ENCODE results near the gene MTARC2. TPM values are rescaled to one million over a fixed set of nuclear protein-coding genes. Genes with fewer than 3 reads are reported as not detected.

The MTARC2 gene
- total and polyA plus RNA-seq, 2 of the 13 experiments (the other 11 are each of a cell fraction or from before 2014, with no cell fraction given), result 8.5 to 10.1 TPM

DNA sequence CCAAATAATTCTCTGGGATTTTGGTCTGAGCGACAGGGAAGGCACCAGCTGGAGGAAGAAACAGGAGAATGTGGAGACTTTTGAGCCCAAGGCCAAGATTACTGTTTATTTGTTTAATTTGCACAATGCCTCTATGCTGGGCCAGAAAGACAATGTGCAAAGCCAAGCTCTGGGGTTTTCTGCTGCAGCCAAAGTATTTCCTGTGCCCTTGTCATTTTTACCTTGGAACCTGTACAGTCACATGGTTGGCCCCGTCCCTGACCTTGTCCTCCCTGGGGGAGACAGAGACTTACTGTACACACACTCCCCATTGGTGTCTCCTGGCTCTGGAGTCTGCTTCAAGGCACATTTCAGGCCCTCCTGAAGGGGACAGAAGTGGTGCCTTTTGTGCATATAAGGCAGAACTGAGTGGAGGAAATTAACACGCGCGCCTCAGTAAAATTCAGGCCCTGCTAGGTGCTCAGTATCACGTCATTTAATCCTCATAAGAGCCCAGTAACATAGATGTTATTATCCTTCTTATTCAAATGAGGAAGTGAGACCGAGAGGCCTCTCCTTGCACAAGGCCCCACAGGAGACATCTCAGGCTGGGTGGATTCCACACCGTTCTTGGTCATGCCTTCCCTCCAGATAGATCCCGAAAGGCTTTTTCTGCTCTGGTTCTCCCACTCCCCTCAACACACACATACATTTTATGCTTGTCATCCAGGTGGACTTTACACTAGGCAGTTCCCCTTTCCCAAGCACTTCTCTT lies 36.9 kb upstream of the MTARC2 start (continued):
- TF ChIP-seq, protein P1, sequence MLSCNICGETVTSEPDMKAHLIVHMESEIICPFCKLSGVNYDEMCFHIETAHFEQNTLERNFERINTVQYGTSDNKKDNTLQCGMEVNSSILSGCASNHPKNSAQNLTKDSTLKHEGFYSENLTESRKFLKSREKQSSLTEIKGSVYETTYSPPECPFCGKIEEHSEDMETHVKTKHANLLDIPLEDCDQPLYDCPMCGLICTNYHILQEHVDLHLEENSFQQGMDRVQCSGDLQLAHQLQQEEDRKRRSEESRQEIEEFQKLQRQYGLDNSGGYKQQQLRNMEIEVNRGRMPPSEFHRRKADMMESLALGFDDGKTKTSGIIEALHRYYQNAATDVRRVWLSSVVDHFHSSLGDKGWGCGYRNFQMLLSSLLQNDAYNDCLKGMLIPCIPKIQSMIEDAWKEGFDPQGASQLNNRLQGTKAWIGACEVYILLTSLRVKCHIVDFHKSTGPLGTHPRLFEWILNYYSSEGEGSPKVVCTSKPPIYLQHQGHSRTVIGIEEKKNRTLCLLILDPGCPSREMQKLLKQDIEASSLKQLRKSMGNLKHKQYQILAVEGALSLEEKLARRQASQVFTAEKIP (CRISPR knock-in tag; IDR thresholded peaks at IDR 0.05; ENCODE audit: borderline replicate concordance), result no peak
- TF ChIP-seq ZBTB7A (CRISPR knock-in tag; IDR thresholded peaks at IDR 0.05) (no peak), ZNF292 (CRISPR knock-in tag; IDR thresholded peaks at IDR 0.05; ENCODE audit: borderline replicate concordance, low read depth) (no peak), NR2F1 (CRISPR knock-in tag; IDR thresholded peaks at IDR 0.05) (peak; percentile 61 to 81; a peak in 3 of 4 replicates), ZFP37 (CRISPR knock-in tag; IDR thresholded peaks at IDR 0.05; ENCODE audit: borderline replicate concordance) (no peak), IKZF1 (IDR thresholded peaks at IDR 0.05) (no peak), ARHGAP35 (CRISPR knock-in tag; IDR thresholded peaks at IDR 0.05; ENCODE audit: borderline replicate concordance) (no peak), DR1 (CRISPR knock-in tag; IDR thresholded peaks at IDR 0.05) (no peak), STAT5B (CRISPR knock-in tag; IDR thresholded peaks at IDR 0.05) (no peak), ZNF619 (CRISPR knock-in tag; IDR thresholded peaks at IDR 0.05) (no peak), TAF15 (IDR thresholded peaks at IDR 0.05; ENCODE audit: low read depth, low read length, poor library complexity, severe bottlenecking) (no peak), TP53 (CRISPR knock-in tag; conservative IDR thresholded peaks at IDR 0.05) (no peak), NR2C2 (CRISPR knock-in tag; IDR thresholded peaks at IDR 0.05; ENCODE audit: borderline replicate concordance) (no peak), FOXO1 (CRISPR knock-in tag; IDR thresholded peaks at IDR 0.05) (peak; percentile 30; the same call in 1 of the 2 replicates)
- TF ChIP-seq, protein P2, sequence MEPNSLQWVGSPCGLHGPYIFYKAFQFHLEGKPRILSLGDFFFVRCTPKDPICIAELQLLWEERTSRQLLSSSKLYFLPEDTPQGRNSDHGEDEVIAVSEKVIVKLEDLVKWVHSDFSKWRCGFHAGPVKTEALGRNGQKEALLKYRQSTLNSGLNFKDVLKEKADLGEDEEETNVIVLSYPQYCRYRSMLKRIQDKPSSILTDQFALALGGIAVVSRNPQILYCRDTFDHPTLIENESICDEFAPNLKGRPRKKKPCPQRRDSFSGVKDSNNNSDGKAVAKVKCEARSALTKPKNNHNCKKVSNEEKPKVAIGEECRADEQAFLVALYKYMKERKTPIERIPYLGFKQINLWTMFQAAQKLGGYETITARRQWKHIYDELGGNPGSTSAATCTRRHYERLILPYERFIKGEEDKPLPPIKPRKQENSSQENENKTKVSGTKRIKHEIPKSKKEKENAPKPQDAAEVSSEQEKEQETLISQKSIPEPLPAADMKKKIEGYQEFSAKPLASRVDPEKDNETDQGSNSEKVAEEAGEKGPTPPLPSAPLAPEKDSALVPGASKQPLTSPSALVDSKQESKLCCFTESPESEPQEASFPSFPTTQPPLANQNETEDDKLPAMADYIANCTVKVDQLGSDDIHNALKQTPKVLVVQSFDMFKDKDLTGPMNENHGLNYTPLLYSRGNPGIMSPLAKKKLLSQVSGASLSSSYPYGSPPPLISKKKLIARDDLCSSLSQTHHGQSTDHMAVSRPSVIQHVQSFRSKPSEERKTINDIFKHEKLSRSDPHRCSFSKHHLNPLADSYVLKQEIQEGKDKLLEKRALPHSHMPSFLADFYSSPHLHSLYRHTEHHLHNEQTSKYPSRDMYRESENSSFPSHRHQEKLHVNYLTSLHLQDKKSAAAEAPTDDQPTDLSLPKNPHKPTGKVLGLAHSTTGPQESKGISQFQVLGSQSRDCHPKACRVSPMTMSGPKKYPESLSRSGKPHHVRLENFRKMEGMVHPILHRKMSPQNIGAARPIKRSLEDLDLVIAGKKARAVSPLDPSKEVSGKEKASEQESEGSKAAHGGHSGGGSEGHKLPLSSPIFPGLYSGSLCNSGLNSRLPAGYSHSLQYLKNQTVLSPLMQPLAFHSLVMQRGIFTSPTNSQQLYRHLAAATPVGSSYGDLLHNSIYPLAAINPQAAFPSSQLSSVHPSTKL (CRISPR knock-in tag; IDR thresholded peaks at IDR 0.05), result peak; percentile 82
- TF ChIP-seq, protein P3, sequence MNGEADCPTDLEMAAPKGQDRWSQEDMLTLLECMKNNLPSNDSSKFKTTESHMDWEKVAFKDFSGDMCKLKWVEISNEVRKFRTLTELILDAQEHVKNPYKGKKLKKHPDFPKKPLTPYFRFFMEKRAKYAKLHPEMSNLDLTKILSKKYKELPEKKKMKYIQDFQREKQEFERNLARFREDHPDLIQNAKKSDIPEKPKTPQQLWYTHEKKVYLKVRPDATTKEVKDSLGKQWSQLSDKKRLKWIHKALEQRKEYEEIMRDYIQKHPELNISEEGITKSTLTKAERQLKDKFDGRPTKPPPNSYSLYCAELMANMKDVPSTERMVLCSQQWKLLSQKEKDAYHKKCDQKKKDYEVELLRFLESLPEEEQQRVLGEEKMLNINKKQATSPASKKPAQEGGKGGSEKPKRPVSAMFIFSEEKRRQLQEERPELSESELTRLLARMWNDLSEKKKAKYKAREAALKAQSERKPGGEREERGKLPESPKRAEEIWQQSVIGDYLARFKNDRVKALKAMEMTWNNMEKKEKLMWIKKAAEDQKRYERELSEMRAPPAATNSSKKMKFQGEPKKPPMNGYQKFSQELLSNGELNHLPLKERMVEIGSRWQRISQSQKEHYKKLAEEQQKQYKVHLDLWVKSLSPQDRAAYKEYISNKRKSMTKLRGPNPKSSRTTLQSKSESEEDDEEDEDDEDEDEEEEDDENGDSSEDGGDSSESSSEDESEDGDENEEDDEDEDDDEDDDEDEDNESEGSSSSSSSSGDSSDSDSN (CRISPR knock-in tag; IDR thresholded peaks at IDR 0.05), result no peak
- TF ChIP-seq, protein P4, sequence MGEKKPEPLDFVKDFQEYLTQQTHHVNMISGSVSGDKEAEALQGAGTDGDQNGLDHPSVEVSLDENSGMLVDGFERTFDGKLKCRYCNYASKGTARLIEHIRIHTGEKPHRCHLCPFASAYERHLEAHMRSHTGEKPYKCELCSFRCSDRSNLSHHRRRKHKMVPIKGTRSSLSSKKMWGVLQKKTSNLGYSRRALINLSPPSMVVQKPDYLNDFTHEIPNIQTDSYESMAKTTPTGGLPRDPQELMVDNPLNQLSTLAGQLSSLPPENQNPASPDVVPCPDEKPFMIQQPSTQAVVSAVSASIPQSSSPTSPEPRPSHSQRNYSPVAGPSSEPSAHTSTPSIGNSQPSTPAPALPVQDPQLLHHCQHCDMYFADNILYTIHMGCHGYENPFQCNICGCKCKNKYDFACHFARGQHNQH (CRISPR knock-in tag; IDR thresholded peaks at IDR 0.05), result no peak

All from HepG2 (cell line).